Measurements from ENCODE around the gene CDC14A.

The CDC14A gene

GRCh38 chr1:100411019-100411418 is 58.7 kb downstream of the CDC14A start:
- no peak for DNase-seq

GRCh38 chr1:100411574-100411973 is 59.3 kb downstream of the CDC14A start:
- no peak for DNase-seq

- no peak for DNase-seq
These were observed 60.7 kb downstream of the CDC14A start for GRCh38 chr1:100413035-100413434.

- DNase-seq = no peak
These were observed 62.6 kb downstream of the CDC14A start for GRCh38 chr1:100414693-100415497.

- DNase-seq = no peak
These were observed 63.1 kb downstream of the CDC14A start for GRCh38 chr1:100415498-100415778.

- no peak for DNase-seq
These were observed 66.8 kb downstream of the CDC14A start for GRCh38 chr1:100419072-100419471.

GRCh38 chr1:100422065-100422464 is 69.8 kb downstream of the CDC14A start:
- DNase-seq = no peak

- no peak for DNase-seq
These were observed 71.6 kb downstream of the CDC14A start for GRCh38 chr1:100423832-100424337.

- no peak for DNase-seq
These were observed 75.9 kb downstream of the CDC14A start for GRCh38 chr1:100428160-100428559.

GRCh38 chr1:100430325-100430756 is 78.0 kb downstream of the CDC14A start:
- DNase-seq = no peak

GRCh38 chr1:100431954-100432353 is 79.6 kb downstream of the CDC14A start:
- no peak for DNase-seq

- no peak for DNase-seq
These were observed 81.3 kb downstream of the CDC14A start for GRCh38 chr1:100433563-100433962.

- DNase-seq = no peak
These were observed 82.5 kb downstream of the CDC14A start for GRCh38 chr1:100434831-100435230.

- DNase-seq = no peak
These were observed 86.1 kb downstream of the CDC14A start for GRCh38 chr1:100438375-100438774.

GRCh38 chr1:100438789-100439188 is 86.5 kb downstream of the CDC14A start:
- no peak for DNase-seq

GRCh38 chr1:100440075-100440809 is 87.9 kb downstream of the CDC14A start:
- DNase-seq = peak; percentile 76

GRCh38 chr1:100441146-100441545 is 88.8 kb downstream of the CDC14A start:
- DNase-seq = no peak

- peak; percentile 48 for DNase-seq
These were observed 89.3 kb downstream of the CDC14A start for GRCh38 chr1:100441651-100442050.

- peak; percentile 32 for DNase-seq
These were observed 91.7 kb downstream of the CDC14A start for GRCh38 chr1:100443811-100444571.

- DNase-seq = no peak
These were observed 93.3 kb downstream of the CDC14A start for GRCh38 chr1:100445565-100445964.

GRCh38 chr1:100448366-100448765 is 96.1 kb downstream of the CDC14A start:
- DNase-seq = no peak

- peak; percentile 28 for DNase-seq
These were observed 97.2 kb downstream of the CDC14A start for GRCh38 chr1:100449477-100449876.

GRCh38 chr1:100452641-100453040 is 100.3 kb downstream of the CDC14A start:
- no peak for DNase-seq
